Hippocampal formation (tissue), 2 donors: Measurements from ENCODE around the gene PDE8B.
"Not testable (repeated sequence)": the region's sequence is repeated elsewhere in the genome, so short reads cannot be mapped to it uniquely, and the experiment has no call there.

Experiments
- DNase-seq, 2 donors: peaks; one replicate each; lab custom pipeline; 2025; lab: John Stamatoyannopoulos, UW

Gene PDE8B

GRCh38 chr5:77358255-77359205 is 148.1 kb downstream of the PDE8B start:
- DNase-seq = no peak

DNA sequence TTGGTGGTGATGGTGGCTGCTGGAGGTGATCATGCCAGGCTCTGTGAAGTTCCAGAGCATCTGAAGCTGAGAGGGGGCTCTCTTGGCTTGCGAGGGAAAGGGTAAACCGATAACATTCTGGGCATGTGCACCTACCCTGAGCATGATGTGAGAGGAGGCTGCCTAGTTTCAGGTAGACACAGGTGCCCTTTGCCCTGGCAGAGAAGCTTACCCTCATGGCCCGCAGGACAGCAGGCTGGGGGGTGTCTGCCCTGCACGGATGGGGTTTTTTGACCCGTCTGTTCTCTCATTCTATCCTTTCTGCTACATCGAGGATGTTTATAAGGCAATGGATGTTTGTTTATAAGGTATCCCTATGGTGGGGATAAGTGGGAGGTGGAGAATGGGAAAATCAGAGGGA is 148.8 kb downstream of the PDE8B start:
- no peak for DNase-seq

DNA sequence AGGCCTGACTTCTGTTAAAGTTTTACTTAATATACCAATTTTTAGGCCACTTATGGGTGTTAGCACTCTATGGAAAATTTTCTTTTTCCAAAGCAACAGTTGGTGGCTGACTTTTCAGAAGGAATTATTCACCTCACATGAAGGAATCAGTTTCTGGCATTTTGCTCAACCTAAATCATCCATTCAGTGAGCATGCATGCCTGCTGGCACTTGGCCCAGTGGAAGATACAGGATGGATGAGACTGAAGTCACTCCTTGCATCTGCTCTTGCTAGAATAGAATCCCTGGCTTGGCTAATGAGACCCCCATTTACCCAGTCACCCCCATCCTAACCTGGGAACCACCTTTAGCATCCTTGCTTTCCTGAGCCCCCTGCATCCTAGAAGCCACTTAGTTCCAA is 149.9 kb downstream of the PDE8B start:
- no peak for DNase-seq

- no peak for DNase-seq
Measured at GRCh38 chr5:77360973-77361372, 150.5 kb downstream of the PDE8B start.

DNA sequence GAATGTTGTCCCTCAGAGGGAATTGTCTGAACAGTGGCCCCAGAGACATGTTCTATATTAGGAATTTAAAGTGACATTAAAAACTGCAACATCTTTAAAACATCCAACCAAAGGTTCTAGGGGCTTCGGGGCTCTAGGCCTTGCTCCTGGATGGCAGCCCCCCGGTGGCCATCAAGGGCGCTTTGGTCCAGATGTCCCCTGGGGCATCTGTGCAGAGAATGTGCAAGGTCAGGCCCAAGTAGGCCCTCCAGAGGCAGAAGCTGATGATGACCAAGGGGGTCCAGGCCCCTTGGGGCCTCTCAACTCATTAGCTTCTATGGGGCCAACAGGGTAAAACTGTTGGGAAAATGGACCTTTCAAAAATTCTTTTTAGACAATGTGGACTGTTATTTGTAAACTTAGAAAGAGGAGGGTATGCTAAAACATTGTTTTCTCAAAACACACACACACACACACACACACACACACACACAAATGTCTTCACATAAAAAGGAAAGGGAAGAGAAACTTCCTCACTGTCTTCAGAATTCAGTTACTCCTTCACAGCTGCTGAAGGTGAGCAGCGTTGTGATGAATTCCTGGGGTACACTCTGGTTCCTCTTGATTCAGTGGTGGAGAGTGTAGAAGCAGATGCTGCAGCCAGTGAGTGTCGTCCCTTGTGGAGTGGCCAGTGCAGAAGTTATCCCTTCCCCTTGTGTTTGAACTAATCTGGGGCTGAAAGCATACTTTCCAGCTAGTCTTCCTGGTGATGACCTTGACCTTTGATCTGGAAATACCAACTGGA is 156.4 kb downstream of the PDE8B start:
- no peak for DNase-seq

DNA sequence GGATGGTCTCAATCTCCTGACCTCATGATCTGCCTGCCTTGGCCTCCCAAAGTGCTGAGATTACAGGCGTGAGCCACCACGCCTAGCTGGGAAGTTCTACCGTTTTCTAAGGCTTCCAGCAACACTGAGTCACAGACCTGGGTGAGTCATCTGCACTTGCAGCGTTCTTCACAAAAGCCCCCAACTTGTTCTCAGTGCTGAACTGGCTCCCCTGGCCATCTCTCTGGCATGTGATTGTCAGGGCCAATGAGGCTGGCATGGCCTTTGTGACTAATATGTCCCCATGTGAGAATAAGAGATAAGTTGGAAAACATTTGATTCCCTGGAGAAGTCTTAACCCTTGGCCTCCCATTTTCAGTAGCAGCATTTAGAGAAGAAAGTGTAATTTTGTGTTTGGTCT is 157.3 kb downstream of the PDE8B start:
- no peak for DNase-seq

GRCh38 chr5:77368367-77368766 is 157.9 kb downstream of the PDE8B start:
- DNase-seq = no peak

DNA sequence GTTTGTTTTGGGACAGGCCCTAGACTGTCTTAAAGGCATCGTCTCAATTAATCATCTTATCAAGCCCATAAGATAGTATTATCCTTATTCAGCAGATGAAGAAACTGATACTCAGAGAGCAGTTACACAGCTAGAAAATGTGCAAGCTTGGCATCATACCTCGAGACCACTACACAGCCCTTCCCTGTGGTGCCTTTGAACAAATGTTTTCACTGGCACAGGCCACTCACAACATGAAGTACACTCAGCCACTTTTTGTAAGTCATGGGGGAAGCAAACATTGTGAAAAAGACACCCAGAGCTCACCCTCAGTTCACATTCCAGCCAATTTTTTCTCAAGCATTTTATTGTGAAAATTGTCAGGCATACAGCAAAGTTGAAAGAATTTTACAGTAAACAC is 159.1 kb downstream of the PDE8B start:
- no peak for DNase-seq

- no peak for DNase-seq
Measured at GRCh38 chr5:77374686-77375085, 164.2 kb downstream of the PDE8B start.

- no peak for DNase-seq
Measured at GRCh38 chr5:77376609-77377300, 166.3 kb downstream of the PDE8B start.

DNA sequence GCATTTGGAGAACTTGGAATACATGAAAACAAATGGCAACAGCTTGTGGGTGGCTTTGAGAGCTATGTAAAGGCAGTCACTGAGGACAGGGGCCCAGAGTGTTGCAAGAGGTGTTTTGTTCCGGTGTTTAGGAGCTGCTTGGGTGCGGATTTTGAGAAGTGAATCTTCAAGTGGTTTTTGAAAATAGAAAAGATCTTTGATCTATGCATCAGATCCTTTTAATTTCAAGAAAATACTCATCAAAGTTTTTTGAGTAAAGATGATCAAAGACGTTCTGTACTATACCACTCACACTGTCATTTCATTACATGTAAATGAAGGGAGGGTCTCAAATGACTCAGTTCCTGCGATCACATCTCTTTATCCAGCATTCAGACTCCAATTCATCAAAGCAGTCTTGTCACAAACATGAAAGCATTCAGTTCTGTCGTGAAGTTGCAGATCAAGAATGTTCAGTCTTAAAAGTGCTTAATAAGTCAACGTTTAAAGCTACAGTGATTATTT is 169.1 kb downstream of the PDE8B start:
- no peak for DNase-seq

GRCh38 chr5:77380636-77381035 is 170.2 kb downstream of the PDE8B start:
- no peak for DNase-seq

- not testable (repeated sequence) for DNase-seq
Measured at GRCh38 chr5:77383336-77383735, 172.9 kb downstream of the PDE8B start.

GRCh38 chr5:77386340-77386739 is 175.9 kb downstream of the PDE8B start:
- not testable (repeated sequence) for DNase-seq

- DNase-seq = no peak
Measured at GRCh38 chr5:77389746-77390145, 179.3 kb downstream of the PDE8B start.

DNA sequence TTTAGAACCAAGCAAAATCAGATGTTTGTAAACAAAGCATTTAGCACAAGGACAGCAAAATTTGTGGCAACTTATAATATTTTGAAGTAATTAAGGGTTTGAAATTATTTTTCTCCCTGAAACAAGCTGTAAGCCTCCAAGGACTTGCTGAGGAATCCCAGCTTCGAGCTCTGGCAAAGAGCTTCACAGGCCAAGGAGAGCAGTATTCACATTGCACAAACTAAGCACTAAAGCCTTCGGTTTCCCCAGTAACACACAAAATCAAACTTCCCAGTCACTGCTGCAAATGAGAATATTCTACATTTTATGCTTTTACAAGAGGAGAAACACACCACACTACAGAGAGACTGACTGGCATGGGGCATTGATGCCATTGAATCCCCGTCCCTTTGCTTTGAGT is 179.7 kb downstream of the PDE8B start:
- no peak for DNase-seq

- no peak for DNase-seq
Measured at GRCh38 chr5:77390795-77391194, 180.3 kb downstream of the PDE8B start.

DNA sequence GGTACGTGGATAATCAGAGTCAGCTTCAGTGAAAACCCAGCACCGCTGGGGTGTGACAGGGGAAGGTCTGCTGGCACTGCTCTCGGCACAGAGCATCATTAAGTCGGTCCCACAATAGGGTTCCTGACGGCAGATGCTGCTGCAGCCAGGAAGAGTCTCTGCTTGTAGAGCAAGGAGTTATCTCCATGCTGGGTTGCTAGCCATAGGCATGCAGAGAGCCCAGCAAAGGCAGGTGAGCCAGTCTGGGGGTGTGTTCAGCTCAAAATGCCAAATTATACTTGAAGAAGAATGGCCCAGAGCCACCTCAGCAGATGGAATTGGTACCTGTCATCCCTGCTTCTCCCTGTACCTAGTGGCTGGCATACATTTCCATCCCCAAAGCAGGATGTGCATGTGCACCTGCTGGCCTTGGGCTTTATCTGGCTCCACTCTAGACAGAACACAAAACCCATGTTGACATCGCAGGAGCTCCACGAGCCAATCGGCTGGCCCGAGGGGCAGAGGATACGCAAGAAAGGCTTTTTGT is 180.8 kb downstream of the PDE8B start:
- no peak for DNase-seq

- no peak for DNase-seq
Measured at GRCh38 chr5:77394064-77394715, 183.7 kb downstream of the PDE8B start.

DNA sequence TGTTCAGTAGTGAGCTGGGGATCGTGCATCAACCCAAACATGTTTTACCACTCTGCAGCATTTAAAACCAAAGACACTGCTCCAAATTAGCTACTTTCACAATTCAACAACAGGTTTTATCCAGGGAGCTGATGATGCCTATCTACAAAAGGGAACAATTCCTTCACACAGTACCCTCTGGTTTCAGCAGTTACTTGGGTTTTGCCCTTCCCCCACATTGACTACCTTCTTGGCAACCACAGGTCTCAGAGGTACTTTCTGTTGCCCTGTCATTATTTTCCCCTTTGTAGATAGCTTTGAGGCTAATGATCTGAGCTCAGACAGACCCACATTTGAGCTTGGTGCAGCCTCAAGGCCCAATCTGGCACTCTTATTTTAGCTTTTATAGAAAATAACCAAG is 185.5 kb downstream of the PDE8B start:
- no peak for DNase-seq

GRCh38 chr5:77397686-77398292 is 187.3 kb downstream of the PDE8B start:
- no peak for DNase-seq
